ENCODE data around the gene PGS1. TPM values are rescaled to one million over a fixed set of nuclear protein-coding genes. Genes with fewer than 3 reads are reported as not detected.

PGS1 gene
- total and polyA plus RNA-seq, 3 donors from 2014 or later, result 34.9 to 58.4 (median 50.4) TPM

DNA sequence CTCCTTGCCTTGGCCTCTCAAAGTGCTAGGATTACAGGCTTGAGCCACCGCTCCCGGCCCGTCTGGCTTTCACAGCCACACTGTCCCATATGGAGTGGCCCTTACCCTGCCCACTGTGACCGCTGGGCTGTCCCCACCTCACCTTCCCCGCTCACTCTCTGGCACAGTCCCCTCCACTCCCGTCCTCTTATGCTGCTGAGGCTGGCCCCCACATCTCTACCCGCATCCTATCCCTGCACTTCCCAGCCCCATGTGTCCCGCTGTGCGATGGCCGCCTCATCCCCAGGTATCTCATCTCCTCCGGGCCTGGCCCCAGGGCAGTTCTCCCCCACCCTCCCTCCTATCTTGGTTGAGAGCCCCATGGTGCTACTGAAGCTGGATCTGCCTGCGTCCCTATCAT lies 93.2 kb downstream of the PGS1 start:
- DNase-seq, result no peak
- intact Hi-C loops (cut with DNase I; ENCODE audit: low total_unique reads), result no loop called here
- no peaks in the 10 kb centered on the region for H3K36me3 ChIP-seq (ENCODE audit: low read depth, missing control alignments)
- no peaks in the 10 kb centered on the region for H3K9me3 ChIP-seq
- 84 to 93% methylated on average over 12 of the region's 12 CpGs for whole genome bisulfite sequencing, 2 donors
- H3K4me3 ChIP-seq, result no peak overlapping the region
- no peak overlapping the region for H3K27ac ChIP-seq
- no peaks in the 10 kb centered on the region for H3K27me3 ChIP-seq
- no peak for TF ChIP-seq POLR2A (IDR thresholded peaks at IDR 0.05)
- no peaks in the 10 kb centered on the region for H3K4me1 ChIP-seq

- Histone ChIP-seq H3K9me3 (no peaks in the 10 kb centered on the region), H3K4me3 (no peak overlapping the region), H3K27ac (no peak overlapping the region), H3K27me3 (no peaks in the 10 kb centered on the region), H3K36me3 (ENCODE audit: low read depth, missing control alignments) (no peaks in the 10 kb centered on the region), H3K4me1 (no peaks in the 10 kb centered on the region)
- 78 to 82% methylated on average over 29 of the region's 29 CpGs for WGBS, 2 donors
- no peak for TF ChIP-seq POLR2A (IDR thresholded peaks at IDR 0.05)
- TF ChIP-seq, protein P1, sequence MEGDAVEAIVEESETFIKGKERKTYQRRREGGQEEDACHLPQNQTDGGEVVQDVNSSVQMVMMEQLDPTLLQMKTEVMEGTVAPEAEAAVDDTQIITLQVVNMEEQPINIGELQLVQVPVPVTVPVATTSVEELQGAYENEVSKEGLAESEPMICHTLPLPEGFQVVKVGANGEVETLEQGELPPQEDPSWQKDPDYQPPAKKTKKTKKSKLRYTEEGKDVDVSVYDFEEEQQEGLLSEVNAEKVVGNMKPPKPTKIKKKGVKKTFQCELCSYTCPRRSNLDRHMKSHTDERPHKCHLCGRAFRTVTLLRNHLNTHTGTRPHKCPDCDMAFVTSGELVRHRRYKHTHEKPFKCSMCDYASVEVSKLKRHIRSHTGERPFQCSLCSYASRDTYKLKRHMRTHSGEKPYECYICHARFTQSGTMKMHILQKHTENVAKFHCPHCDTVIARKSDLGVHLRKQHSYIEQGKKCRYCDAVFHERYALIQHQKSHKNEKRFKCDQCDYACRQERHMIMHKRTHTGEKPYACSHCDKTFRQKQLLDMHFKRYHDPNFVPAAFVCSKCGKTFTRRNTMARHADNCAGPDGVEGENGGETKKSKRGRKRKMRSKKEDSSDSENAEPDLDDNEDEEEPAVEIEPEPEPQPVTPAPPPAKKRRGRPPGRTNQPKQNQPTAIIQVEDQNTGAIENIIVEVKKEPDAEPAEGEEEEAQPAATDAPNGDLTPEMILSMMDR (IDR thresholded peaks at IDR 0.05), result no peak
- DNase-seq, result no peak
- intact Hi-C loops (cut with DNase I; ENCODE audit: low total_unique reads), result no loop called here
Observed at GRCh38 chr17:78472035-78472905, 93.8 kb downstream of the PGS1 start.

DNA sequence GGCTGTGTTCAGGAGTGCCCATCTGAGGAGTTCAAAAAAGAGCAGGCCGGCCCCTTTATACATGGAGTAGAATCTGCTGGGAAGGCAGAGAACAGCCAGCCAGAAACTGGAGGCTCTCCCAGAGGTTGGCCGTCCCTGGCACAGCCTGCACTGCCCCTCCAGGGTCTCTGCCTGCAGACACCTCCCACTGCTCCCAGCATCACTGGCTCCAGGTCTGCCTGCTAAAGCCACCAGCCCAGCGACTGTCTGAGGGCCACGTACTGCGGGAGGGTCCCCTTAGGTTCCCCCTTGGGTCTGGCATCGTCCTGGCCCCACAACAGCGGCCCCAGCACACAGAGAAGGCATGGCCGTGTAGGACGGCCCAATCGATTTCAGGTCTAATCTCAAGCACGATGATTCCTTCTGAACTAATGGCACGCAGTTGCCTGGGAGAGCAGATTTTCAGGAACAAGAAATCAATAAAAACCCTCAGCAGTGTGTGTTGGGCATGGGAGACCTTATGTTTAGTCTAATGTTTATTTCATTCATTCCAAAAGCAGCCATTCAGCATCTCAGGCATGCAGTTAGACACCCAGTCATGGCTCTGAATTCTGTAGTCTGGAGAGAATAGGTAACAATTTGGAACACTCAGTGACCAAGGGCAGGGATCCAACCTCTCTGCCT lies 95.6 kb downstream of the PGS1 start:
- no peak for TF ChIP-seq POLR2A (IDR thresholded peaks at IDR 0.05)
- TF ChIP-seq, protein P1 (IDR thresholded peaks at IDR 0.05), result no peak
- no peaks in the 10 kb centered on the region for H3K9me3 ChIP-seq
- no peak for DNase-seq
- no peaks in the 10 kb centered on the region for H3K27me3 ChIP-seq
- H3K4me1 ChIP-seq, result no peaks in the 10 kb centered on the region
- 93 to 95% methylated on average over 9 to 12 of the region's 12 CpGs for WGBS, 2 donors
- intact Hi-C loops (cut with DNase I; ENCODE audit: low total_unique reads), result no loop called here
- no peaks in the 10 kb centered on the region for H3K36me3 ChIP-seq (ENCODE audit: low read depth, missing control alignments)
- no peak overlapping the region for H3K4me3 ChIP-seq
- H3K27ac ChIP-seq, result no peak overlapping the region

Small RNA genes lying within 50 kb of the gene (small RNA-seq; reads per million reads assigned to genes)
- gene RF00415 (0 reads per million in 2 donors), gene RN7SL236P (0 to 0.19 reads per million in 2 donors)

Other genes starting within 250 kb of the PGS1 start
- gene TMC6, start 249.9 kb upstream of the PGS1 start, total RNA-seq, result 10 to 100 TPM; 18.0 to 20.3 TPM
- gene TMC6, start 249.9 kb upstream of the PGS1 start, polyA plus RNA-seq (ENCODE audit: insufficient read depth, low read depth, low replicate concordance), result 10.8 TPM
- gene TMC8, start 247.9 kb upstream of the PGS1 start, total RNA-seq, result 1 to 10 TPM; 3.5 to 9.3 TPM
- gene TMC8, start 247.9 kb upstream of the PGS1 start, polyA plus RNA-seq (ENCODE audit: insufficient read depth, low read depth, low replicate concordance), result 5.6 TPM
- 1 to 10 TPM; 1.1 to 1.3 TPM for gene C17orf99, start 232.3 kb upstream of the PGS1 start, total RNA-seq
- not detected for gene C17orf99, start 232.3 kb upstream of the PGS1 start, polyA plus RNA-seq (ENCODE audit: insufficient read depth, low read depth, low replicate concordance)
- gene SYNGR2, start 210.1 kb upstream of the PGS1 start, total RNA-seq, result 10 to 100 TPM; 68.7 to 70.6 TPM
- 63.7 TPM for gene SYNGR2, start 210.1 kb upstream of the PGS1 start, polyA plus RNA-seq (ENCODE audit: insufficient read depth, low read depth, low replicate concordance)
- 1 to 10 TPM; 3.9 to 4.8 TPM for gene TK1, start 191.6 kb upstream of the PGS1 start, total RNA-seq
- 5.7 TPM for gene TK1, start 191.6 kb upstream of the PGS1 start, polyA plus RNA-seq (ENCODE audit: insufficient read depth, low read depth, low replicate concordance)
- 10 to 100 TPM; 59.4 to 82.2 TPM for gene AFMID, start 191.3 kb upstream of the PGS1 start, total RNA-seq
- 36.1 TPM for gene AFMID, start 191.3 kb upstream of the PGS1 start, polyA plus RNA-seq (ENCODE audit: insufficient read depth, low read depth, low replicate concordance)
- gene BIRC5, start 164.4 kb upstream of the PGS1 start, total RNA-seq, result 10 to 100 TPM; 12.4 to 28.1 TPM
- 58.5 TPM for gene BIRC5, start 164.4 kb upstream of the PGS1 start, polyA plus RNA-seq (ENCODE audit: insufficient read depth, low read depth, low replicate concordance)
- not detected for gene TMEM235, start 147.0 kb upstream of the PGS1 start, total RNA-seq
- gene TMEM235, start 147.0 kb upstream of the PGS1 start, polyA plus RNA-seq (ENCODE audit: insufficient read depth, low read depth, low replicate concordance), result not detected
- 10 to 100 TPM in 1 of 2 donors, 1 to 10 TPM in 1; 2.2 to 17.8 TPM for gene SOCS3, start 18.6 kb upstream of the PGS1 start, total RNA-seq
- gene SOCS3, start 18.6 kb upstream of the PGS1 start, polyA plus RNA-seq (ENCODE audit: insufficient read depth, low read depth, low replicate concordance), result 9.6 TPM
- 10 to 100 TPM; 38.5 to 57.6 TPM for gene DNAH17, start 198.7 kb downstream of the PGS1 start, total RNA-seq
- 93.1 TPM for gene DNAH17, start 198.7 kb downstream of the PGS1 start, polyA plus RNA-seq (ENCODE audit: insufficient read depth, low read depth, low replicate concordance)